Duodenal mucosa (tissue), 2 donors: ENCODE results near the gene RAB11B.
A peak's percentile ranks its signal among the peaks of the same experiment; 100 is the strongest.

Source experiments
- H3K27ac ChIP-seq: one replicate; pipeline ENCODE4 v1.7.0; 2013; ENCODE audit warnings: low read depth, low read length
- H3K27me3 ChIP-seq, 2 donors: one replicate each; pipeline ENCODE4 v1.7.0; 2013; ENCODE audit warnings: low read length in 2 of 2, control low read depth in 1 of 2; ENCODE audit not compliant: insufficient read depth in 2 of 2, control insufficient read depth in 1 of 2
- H3K36me3 ChIP-seq, 2 donors: one replicate each; pipeline ENCODE4 v1.7.0; 2013; ENCODE audit warnings: low read length in 2 of 2, control low read depth in 1 of 2; ENCODE audit not compliant: insufficient read depth in 2 of 2, control insufficient read depth in 1 of 2
- H3K4me1 ChIP-seq, 2 donors: one replicate each; pipeline ENCODE4 v1.7.0; 2013; ENCODE audit warnings: low read length in 2 of 2, control low read depth in 1 of 2; ENCODE audit not compliant: insufficient read depth in 2 of 2, control insufficient read depth in 1 of 2
- H3K4me3 ChIP-seq, 2 donors: one replicate each; pipeline ENCODE4 v1.7.0; 2013; ENCODE audit warnings: low read length in 2 of 2, low read depth in 1 of 2
- H3K9ac ChIP-seq, 2 donors: one replicate each; pipeline ENCODE4 v1.7.0; 2013; ENCODE audit warnings: low read length in 2 of 2, low read depth in 1 of 2
- H3K9me3 ChIP-seq, 2 donors: one replicate each; pipeline ENCODE4 v1.7.0; 2013; ENCODE audit warnings: low read length in 2 of 2, control low read depth in 1 of 2; ENCODE audit not compliant: control insufficient read depth in 1 of 2

Gene RAB11B

DNA sequence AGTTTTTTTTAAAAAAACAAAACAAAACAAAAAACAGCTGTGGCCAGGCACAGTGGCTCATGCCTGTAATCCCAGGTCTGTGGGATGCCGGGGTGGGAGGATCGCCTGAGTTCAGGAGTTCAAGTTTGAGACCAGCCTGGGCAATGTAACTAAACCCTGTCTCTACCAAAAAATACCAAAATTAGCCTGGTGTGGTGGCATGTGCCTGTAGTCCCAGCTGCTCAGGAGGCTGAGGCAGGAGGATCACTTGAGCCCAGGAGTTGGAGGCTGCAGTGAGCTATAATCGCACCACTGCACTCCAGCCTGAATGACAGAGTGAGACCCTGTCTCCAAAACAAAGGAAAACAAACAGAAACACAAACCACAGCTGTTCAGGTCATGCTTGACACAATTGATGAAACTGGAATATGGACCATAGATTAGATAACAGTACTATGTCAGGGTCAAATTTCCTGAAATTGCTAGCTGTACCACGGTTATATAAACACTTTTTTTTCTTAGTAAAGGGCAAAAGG is 33.1 kb upstream of the RAB11B start:
- no peak overlapping the region for H3K4me3 ChIP-seq
- no peaks in the 10 kb centered on the region for H3K9me3 ChIP-seq
- H3K27ac ChIP-seq = no peak overlapping the region
- peaks cover 14 to 19% of the 10 kb centered on the region in 2 donors for H3K4me1 ChIP-seq
- H3K36me3 ChIP-seq = no peaks in the 10 kb centered on the region
- H3K9ac ChIP-seq = no peak overlapping the region
- H3K27me3 ChIP-seq = peaks cover 0 to 3% of the 10 kb centered on the region in 2 donors

DNA sequence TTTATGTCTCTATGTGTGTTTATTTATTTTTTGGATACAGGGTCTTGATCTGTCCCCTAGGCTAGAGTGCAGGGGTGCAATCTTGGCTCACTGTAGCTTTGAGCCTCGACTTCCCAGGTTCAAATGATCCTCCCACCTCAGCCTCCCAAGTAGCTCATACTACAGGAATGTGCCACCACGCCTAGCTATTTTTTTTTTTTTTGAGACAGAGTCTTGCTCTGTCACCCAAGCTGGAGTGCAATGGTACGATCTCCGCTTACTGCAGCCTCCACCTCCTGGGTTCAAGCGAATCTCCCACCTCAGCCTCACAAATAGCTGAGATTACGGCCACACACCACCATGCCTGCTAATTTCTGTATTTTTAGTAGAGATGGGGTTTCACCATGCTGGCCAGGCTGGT is 31.2 kb upstream of the RAB11B start:
- Histone ChIP-seq H3K36me3 (no peaks in the 10 kb centered on the region), H3K27me3 (no peaks in the 10 kb centered on the region), H3K27ac (no peak overlapping the region), H3K4me1 (peaks cover 25 to 30% of the 10 kb centered on the region in 2 donors), H3K9me3 (no peaks in the 10 kb centered on the region), H3K9ac (no peak overlapping the region), H3K4me3 (no peak overlapping the region)

DNA sequence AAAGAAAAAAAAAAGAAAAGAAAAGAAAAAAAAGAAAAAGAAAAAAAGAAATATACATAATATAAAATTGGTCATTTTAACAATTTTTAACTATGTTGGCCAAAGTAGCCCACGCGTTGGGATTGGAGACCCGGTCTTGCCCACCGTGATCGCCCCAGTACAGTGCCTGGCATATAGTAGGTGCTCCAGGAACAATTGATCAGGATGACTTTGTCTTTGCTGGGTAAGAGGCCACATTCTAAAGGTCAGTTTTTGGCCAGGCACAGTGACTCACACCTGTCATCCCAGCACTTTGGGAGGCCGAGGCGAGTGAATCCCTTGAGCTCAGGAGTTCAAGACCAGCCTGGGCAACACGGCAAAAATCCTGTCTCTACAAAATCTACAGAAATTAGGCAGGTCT is 30.0 kb upstream of the RAB11B start:
- Histone ChIP-seq H3K4me3 (no peak overlapping the region), H3K36me3 (no peaks in the 10 kb centered on the region), H3K27ac (no peak overlapping the region), H3K4me1 (peaks cover 25 to 30% of the 10 kb centered on the region in 2 donors), H3K9ac (no peak overlapping the region), H3K9me3 (no peaks in the 10 kb centered on the region), H3K27me3 (peaks cover 0 to 5% of the 10 kb centered on the region in 2 donors)

DNA sequence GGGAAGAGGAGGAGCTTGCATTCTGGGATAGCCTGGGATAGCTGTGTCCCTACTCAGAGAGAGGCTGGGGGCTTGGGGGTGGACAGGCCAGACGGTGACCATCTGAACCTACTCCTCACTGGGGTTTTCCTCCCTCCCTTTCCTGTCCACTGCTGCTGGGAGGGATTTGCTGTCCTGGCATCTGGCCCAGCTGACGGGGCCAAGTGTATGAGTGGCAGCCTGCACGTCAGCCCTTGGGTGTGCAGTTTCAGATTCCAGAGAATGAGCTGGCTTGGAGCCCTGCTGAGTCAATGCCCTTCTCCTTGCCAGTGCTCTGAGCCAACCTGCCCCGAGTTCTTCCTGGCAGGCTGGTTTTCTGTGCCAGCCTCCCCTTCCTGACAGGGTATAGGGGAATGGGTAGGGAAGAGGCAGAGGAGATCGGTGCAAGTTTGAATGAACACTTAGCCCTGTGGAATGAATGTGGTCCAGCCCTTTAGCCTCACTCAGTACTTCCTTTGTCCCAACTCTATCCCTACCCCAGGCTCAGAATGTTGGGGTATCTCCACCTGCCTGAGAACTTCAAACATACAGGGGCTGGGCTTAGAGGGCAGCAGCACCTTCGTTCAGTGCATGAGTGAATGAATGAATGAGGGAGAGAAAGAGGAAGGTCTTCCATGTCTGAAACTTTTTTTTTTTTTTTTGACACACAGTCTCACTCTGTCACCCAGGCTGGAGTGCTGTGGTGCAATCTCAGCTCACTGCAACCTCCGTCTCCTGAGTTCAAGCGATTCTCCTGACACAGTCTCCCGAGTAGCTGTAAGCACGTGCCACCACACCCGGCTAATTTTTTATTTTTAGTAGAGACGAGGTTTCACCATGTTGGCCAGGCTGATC is 28.0 kb upstream of the RAB11B start:
- peaks cover 21 to 34% of the 10 kb centered on the region in 2 donors for H3K4me1 ChIP-seq
- peaks cover 0 to 5% of the 10 kb centered on the region in 2 donors for H3K27me3 ChIP-seq
- peak overlapping the region; percentile 57 for H3K27ac ChIP-seq
- H3K9me3 ChIP-seq = no peaks in the 10 kb centered on the region
- H3K9ac ChIP-seq = peak overlapping the region; percentile 59 to 63
- H3K4me3 ChIP-seq = peak overlapping the region; percentile 10 to 47
- H3K36me3 ChIP-seq = no peaks in the 10 kb centered on the region

DNA sequence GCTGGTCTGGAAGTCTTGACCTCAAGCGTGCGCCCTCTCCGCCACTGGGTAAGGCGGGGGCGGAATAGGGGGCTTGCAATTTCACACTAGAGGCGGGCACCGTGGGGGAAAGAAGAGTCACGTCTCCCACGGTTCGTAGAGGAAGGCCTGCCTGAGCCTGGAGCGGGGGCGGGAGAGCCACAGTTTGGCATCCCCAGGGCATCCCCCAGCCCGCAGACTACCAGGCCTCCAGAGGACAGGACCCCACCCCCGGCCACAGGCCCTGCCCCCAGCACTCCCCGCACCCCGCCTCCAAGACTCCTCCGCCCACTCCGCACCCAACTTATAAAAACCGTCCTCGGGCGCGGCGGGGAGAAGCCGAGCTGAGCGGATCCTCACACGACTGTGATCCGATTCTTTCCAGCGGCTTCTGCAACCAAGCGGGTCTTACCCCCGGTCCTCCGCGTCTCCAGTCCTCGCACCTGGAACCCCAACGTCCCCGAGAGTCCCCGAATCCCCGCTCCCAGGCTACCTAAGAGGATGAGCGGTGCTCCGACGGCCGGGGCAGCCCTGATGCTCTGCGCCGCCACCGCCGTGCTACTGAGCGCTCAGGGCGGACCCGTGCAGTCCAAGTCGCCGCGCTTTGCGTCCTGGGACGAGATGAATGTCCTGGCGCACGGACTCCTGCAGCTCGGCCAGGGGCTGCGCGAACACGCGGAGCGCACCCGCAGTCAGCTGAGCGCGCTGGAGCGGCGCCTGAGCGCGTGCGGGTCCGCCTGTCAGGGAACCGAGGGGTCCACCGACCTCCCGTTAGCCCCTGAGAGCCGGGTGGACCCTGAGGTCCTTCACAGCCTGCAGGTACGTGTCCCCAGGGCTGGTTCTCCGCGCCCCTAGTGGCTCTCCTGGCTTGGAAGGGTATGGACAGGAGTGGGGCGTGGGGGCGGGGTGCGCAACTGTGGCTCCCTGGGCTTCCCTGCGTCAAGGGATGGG is 26.1 kb upstream of the RAB11B start, which contains the start of gene ANGPTL4:
Gene ANGPTL4 (plus strand): TSS at position 353 of the 969 bp plus-strand sequence. CDS start 167 bp downstream, at position 520.
- H3K36me3 ChIP-seq = no peaks in the 10 kb centered on the region
- peaks cover 32 to 46% of the 10 kb centered on the region in 2 donors for H3K4me1 ChIP-seq
- H3K27me3 ChIP-seq = peaks cover 0 to 5% of the 10 kb centered on the region in 2 donors
- peak within 1 kb of the TSS; percentile 14 for H3K27ac ChIP-seq
- H3K9ac ChIP-seq = peak within 1 kb of the TSS; percentile 38 to 69
- H3K9me3 ChIP-seq = no peaks in the 10 kb centered on the region
- peak within 1 kb of the TSS; percentile 70 to 76 for H3K4me3 ChIP-seq

DNA sequence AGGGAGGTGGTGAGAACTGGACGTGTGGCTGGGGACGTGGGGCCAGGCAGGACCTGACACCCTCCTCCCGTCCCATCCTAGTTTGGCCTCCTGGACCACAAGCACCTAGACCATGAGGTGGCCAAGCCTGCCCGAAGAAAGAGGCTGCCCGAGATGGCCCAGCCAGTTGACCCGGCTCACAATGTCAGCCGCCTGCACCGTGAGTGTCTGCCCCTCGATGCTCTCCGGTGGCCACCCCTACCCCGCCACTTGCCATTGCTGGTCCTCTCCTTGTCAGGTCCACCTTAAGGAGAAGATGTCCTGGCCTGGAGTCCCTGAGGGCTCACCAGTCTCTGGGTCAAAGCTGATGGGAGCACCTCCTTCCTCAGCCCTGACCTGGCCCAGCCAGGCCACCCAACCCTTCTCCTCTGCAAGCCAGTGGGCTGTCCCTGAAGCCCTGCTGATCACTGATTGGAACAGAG is 24.0 kb upstream of the RAB11B start:
- no peak overlapping the region for H3K27ac ChIP-seq
- peak overlapping the region in 1 of 2 donors; percentile 23 for H3K4me3 ChIP-seq
- no peaks in the 10 kb centered on the region for H3K36me3 ChIP-seq
- H3K27me3 ChIP-seq = peaks cover 0 to 5% of the 10 kb centered on the region in 2 donors
- H3K4me1 ChIP-seq = peaks cover 38 to 56% of the 10 kb centered on the region in 2 donors
- no peak overlapping the region for H3K9ac ChIP-seq
- H3K9me3 ChIP-seq = no peaks in the 10 kb centered on the region

DNA sequence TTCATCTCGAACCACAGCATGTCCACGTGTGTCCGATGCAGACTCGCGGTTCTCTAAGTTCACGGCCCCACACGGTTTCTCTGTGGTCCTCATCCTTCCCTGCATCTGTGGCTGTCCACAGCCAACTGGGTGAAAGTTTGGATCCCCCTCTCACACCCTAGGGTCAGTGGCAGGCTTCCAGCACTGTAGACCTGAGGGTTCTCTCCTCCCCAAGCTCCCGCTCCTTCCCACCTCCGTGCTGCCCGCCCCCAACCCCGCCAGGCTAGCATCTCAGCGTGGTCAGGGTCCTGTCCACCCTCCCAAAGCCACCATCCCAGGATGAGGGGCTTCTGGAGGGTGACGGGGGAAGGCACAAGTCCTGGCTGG is 23.2 kb upstream of the RAB11B start:
- Histone ChIP-seq H3K4me1 (peaks cover 35 to 56% of the 10 kb centered on the region in 2 donors), H3K4me3 (peak overlapping the region; percentile 24 to 28), H3K9ac (peak overlapping the region in 1 of 2 donors; percentile 25), H3K27ac (no peak overlapping the region), H3K36me3 (no peaks in the 10 kb centered on the region), H3K9me3 (no peaks in the 10 kb centered on the region), H3K27me3 (peaks cover 0 to 5% of the 10 kb centered on the region in 2 donors)

DNA sequence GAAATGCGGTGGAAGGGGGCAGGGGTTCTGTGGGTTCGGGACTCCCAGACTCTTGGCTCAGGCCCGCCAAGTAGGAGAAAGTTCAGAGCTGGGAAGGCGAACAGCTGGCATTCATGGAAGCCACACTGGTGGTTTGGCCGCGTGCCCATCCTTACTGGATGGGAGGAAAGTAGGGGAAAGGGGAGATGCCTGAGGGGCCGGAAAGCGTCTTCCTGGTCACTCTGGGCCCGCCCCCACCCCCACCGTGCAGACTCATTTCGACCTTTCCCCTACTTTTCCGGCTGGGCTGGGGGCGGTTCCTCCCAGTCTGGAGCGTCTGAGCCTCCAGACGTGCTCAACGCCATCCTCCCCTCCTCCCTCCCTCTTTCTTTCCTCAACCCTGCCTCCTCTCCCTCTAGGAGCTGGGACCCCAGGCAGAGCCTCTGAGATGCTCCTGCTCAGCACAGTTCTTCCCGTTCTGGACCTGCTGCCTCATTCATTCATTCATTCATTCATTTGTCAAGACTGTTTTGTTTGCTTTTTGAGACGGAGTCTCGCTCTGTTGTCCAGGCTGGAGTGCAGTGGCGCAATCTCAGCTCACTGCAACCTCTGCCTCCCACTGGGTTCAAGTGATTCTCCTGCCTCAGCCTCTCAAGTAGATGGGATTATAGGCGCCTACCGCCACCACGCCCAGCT is 22.7 kb upstream of the RAB11B start:
- Histone ChIP-seq H3K9ac (peak overlapping the region in 1 of 2 donors; percentile 25), H3K36me3 (no peaks in the 10 kb centered on the region), H3K4me1 (peaks cover 30 to 51% of the 10 kb centered on the region in 2 donors), H3K9me3 (no peaks in the 10 kb centered on the region), H3K27me3 (peaks cover 0 to 5% of the 10 kb centered on the region in 2 donors), H3K4me3 (peak overlapping the region; percentile 24 to 28), H3K27ac (peak overlapping the region; percentile 14)

DNA sequence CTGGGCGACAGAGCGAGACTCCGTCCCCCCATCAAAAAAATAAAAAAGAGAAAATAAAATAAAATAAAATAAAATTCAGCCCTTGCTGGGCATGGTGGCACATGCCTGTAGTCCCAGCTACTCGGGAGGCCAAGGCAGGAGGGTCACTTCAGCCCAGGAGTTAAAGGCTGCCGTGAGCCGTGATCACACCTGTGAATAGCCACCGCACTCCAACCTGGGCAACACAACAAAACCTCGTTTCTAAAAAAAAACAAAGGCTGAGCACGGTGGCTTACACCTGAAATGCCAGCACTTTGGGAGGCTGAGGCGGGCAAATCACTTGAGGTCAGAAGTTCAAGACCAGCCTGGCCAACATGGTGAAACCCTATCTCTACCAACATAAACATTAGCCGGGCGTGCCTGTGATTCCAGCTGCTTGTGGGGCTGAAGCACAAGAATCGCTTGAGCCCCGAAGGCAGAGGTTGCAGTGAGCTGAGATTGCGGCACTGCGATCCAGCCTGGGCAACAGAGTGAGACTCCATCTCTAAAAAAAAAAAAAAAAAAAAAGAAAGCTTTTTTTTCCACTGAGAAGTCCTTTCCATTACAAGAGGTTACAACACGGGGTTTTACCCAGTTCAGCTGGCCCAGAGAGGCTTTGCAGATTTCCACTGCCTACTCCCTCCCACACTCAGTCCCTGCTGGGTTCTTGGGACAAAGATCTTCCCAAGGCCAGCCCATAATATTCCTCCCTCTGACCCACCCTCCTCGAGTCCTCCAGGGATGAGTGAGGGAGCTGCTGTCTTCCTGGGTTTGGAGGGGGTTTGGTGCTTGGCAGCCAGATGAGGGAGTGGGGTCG is 19.8 kb upstream of the RAB11B start:
- Histone ChIP-seq H3K27ac (no peak overlapping the region), H3K4me1 (peaks cover 23 to 42% of the 10 kb centered on the region in 2 donors), H3K27me3 (no peaks in the 10 kb centered on the region), H3K4me3 (peak overlapping the region; percentile 13 to 55), H3K36me3 (peaks cover 0 to 4% of the 10 kb centered on the region in 2 donors), H3K9me3 (no peaks in the 10 kb centered on the region), H3K9ac (peak overlapping the region; percentile 6 to 28)
